GM12873 (cell line): Measurements from ENCODE around the gene PROK2.

Experiments used
- TF ChIP-seq, protein P1 (sequence below): IDR thresholded peaks from 2 replicates; pipeline ENCODE4 v1.5.1; 2012; ENCODE audit warnings: low read depth, mild to moderate bottlenecking, moderate library complexity, low read length, control low read depth; ENCODE audit not compliant: insufficient read depth; ENCODE audit errors: missing control alignments

Gene PROK2

DNA sequence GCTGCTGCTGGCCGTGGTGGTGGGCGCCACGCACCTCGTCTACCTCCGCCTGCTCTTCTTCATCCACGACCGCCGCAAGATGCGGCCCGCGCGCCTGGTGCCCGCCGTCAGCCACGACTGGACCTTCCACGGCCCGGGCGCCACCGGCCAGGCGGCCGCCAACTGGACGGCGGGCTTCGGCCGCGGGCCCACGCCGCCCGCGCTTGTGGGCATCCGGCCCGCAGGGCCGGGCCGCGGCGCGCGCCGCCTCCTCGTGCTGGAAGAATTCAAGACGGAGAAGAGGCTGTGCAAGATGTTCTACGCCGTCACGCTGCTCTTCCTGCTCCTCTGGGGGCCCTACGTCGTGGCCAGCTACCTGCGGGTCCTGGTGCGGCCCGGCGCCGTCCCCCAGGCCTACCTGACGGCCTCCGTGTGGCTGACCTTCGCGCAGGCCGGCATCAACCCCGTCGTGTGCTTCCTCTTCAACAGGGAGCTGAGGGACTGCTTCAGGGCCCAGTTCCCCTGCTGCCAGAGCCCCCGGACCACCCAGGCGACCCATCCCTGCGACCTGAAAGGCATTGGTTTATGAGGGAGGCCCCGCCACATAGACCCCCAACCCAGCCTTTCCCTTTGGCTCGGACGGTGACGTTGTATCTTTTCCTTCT is 30.2 kb downstream of the PROK2 start:
- TF ChIP-seq, protein P1, sequence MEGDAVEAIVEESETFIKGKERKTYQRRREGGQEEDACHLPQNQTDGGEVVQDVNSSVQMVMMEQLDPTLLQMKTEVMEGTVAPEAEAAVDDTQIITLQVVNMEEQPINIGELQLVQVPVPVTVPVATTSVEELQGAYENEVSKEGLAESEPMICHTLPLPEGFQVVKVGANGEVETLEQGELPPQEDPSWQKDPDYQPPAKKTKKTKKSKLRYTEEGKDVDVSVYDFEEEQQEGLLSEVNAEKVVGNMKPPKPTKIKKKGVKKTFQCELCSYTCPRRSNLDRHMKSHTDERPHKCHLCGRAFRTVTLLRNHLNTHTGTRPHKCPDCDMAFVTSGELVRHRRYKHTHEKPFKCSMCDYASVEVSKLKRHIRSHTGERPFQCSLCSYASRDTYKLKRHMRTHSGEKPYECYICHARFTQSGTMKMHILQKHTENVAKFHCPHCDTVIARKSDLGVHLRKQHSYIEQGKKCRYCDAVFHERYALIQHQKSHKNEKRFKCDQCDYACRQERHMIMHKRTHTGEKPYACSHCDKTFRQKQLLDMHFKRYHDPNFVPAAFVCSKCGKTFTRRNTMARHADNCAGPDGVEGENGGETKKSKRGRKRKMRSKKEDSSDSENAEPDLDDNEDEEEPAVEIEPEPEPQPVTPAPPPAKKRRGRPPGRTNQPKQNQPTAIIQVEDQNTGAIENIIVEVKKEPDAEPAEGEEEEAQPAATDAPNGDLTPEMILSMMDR, result no peak

DNA sequence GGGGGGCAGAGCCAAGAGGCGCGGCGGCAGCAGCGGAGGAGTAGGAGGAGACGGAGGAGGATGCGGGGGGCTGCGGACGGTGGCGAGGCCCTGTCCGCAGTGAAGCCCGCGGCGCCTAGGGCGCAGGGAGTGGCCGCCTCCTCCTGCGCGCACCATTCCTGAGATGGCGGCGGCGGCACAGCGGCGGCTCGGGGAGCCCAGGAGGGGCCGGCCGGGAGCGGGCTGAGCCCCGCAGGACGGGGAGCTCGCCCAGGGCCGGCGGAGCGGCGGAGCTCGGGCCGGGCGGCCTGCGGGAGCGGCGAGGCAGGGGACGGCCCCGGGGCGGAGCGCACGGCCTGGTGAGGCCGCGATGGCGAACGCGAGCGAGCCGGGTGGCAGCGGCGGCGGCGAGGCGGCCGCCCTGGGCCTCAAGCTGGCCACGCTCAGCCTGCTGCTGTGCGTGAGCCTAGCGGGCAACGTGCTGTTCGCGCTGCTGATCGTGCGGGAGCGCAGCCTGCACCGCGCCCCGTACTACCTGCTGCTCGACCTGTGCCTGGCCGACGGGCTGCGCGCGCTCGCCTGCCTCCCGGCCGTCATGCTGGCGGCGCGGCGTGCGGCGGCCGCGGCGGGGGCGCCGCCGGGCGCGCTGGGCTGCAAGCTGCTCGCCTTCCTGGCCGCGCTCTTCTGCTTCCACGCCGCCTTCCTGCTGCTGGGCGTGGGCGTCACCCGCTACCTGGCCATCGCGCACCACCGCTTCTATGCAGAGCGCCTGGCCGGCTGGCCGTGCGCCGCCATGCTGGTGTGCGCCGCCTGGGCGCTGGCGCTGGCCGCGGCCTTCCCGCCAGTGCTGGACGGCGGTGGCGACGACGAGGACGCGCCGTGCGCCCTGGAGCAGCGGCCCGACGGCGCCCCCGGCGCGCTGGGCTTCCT is 31.0 kb downstream of the PROK2 start, which contains the start of gene GPR27:
Gene GPR27 (plus strand): TSS at position 155 of the 909 bp plus-strand sequence. CDS start 195 bp downstream, at position 350.
- TF ChIP-seq, protein P1, result no peak

DNA sequence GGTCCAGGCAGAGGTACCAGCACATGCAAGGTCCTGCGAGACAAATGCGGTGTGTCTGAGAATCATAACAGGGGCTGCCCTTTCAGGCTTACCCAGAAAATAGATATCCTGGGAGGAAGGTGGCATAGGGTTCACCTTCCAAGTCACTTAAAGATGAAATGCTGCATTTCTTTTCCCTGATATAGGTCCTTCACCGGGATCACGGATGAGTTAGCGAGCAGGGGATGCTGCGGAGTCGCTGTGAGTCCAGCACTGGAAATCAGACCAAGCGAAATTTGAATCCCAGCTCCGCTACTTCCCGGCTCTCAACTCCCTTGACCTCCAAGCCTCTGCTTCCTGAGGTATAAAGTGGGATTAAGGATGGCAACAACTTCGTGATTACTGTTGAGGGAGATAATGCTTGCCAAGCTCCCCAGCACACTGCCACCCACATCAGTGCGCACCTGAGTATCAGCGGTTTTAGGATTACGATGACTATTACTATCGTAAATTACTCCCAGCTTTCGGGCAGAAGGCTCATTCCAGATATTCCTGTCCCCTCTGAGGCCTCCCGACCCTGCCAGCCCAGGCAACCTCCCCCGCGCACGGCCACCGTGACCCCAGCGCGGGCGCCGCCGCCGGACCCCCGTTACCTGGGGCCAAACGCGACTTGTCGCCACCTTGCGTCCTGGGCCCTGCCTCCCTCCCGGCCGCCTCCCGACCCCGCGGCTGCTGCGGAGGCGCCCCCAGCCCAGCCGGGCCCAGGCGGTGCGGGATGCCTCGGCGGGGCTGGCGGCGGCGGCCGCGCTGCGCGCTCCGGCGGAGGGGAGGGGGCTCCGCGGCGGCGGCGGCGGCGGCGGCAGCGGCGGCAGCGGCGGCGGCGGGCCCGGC is 31.9 kb downstream of the PROK2 start:
- TF ChIP-seq, protein P1, result no peak

DNA sequence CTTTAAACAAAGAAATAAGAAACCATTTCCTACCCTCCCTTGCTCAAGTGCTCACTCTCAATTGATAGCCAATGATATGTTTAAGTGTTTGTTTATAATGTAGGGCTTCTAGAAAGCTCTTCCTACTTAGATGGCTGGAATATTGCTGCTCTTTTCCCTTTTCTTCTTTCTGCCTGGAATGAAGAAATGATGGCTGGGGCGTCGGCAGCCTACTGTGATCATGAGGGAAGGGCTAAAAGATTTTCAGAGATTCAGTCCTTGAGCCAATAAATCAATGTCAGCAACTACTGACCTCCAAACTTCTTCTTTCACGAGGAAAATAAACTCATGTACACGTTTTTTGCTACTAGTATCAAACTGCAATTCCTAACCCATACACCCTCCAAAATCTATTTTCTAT is 33.3 kb downstream of the PROK2 start:
- TF ChIP-seq, protein P1, result no peak

DNA sequence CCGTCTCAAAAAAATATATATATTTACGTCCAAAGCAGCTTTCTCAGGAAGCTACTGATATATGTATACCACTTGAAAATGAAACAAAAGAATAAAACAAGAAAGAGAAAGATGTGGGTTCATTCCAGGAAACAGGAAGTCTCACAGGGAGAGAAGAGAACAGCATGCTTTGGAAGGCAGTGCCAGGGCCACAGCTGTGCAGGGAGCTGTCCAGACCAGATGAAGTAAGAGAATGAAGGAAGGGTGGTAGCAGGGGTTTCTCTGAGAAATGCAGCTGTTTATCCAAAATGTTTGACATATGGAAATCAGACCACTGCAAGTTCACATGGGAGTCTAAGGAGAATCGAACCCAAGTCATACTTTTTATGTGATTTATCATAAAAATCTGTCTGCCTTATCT is 40.2 kb downstream of the PROK2 start:
- TF ChIP-seq, protein P1, result no peak

DNA sequence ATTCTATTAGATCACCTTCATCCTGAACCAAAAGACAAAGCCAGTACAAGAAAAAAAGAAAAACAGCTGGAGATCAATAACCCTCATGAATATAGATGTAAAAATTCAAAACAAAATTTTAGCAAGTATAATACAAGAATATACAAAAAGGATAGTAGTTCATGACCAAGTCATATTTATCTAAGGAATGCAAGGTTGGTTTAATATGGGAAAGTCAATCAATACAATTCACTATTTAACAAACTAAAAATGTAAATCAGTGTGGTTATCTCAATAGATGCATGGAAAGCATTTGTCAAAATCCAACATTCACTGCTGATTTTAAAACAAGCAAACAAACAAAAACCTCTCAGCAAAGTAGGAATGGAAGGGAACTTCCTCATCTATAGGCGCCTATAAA is 42.3 kb downstream of the PROK2 start:
- TF ChIP-seq, protein P1, result no peak

DNA sequence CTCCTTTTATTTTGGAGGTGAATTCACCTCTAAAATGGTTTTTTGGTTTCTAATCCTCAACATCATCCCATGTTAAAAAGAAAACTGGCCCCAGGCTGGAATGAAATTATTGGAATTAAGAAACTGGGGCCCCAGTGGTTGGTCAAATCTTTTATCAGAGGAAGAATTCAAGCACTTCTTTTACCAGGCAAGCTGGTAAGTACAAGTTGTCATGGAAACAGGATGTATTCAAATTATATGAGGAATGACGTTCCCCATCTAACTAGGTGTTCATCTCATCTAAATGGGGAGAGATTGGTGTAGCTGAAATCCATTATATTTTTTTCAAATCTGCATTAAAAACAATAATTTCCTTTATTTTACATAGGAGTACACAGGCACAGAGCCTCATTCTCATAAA is 50.1 kb downstream of the PROK2 start:
- TF ChIP-seq, protein P1, result no peak
